GM04504 (cell line): Measurements from ENCODE around the gene TOP2A.

Source experiments
- DNase-seq: peaks from one replicate; pipeline ENCODE4 v3.0.0-alpha.2; 2012; ENCODE audit warnings: low read depth

The TOP2A gene, protein sequence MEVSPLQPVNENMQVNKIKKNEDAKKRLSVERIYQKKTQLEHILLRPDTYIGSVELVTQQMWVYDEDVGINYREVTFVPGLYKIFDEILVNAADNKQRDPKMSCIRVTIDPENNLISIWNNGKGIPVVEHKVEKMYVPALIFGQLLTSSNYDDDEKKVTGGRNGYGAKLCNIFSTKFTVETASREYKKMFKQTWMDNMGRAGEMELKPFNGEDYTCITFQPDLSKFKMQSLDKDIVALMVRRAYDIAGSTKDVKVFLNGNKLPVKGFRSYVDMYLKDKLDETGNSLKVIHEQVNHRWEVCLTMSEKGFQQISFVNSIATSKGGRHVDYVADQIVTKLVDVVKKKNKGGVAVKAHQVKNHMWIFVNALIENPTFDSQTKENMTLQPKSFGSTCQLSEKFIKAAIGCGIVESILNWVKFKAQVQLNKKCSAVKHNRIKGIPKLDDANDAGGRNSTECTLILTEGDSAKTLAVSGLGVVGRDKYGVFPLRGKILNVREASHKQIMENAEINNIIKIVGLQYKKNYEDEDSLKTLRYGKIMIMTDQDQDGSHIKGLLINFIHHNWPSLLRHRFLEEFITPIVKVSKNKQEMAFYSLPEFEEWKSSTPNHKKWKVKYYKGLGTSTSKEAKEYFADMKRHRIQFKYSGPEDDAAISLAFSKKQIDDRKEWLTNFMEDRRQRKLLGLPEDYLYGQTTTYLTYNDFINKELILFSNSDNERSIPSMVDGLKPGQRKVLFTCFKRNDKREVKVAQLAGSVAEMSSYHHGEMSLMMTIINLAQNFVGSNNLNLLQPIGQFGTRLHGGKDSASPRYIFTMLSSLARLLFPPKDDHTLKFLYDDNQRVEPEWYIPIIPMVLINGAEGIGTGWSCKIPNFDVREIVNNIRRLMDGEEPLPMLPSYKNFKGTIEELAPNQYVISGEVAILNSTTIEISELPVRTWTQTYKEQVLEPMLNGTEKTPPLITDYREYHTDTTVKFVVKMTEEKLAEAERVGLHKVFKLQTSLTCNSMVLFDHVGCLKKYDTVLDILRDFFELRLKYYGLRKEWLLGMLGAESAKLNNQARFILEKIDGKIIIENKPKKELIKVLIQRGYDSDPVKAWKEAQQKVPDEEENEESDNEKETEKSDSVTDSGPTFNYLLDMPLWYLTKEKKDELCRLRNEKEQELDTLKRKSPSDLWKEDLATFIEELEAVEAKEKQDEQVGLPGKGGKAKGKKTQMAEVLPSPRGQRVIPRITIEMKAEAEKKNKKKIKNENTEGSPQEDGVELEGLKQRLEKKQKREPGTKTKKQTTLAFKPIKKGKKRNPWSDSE (N-terminal part only)

DNA sequence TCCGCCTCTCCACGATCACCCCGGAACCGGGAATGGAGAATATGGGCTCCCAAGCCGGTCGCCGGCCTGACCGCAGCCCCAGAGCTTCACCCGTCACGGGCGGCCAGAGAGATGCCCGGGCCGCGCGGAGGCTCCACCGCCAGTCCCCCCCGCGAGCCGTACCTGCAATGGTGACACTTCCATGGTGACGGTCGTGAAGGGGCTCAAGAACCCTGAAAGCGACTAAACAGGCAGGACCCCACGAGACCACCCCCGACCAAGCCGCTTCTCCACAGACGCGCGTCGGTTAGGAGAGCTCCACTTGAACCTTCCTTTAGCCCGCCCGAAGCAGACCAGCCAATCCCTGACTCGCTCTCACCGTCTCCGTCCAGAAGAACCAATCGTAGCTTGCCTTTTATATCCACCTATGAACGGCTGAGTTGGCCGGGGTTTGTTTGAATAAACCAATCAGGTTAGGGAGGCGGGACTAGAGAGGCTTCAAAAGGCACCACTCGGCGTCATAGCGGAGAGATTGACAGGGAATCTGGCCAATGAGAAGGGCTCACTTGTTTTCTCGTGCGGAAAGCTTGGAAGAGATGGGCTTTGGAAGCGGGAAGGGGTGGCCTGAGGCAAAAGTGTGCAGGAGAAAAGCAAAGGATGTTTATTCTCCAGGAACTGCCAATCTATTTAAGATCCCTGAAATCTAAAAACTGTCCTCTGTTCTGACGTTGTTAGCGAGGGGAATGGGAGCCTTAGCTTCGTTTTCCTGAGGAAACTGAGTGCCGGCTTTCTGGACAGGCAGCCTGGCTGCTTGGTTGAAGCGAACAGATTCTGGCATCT is at the start of gene TOP2A:
TSS of gene TOP2A (minus strand) at position 288 of the 819 bp plus-strand sequence. CDS start at position 183, 105 bp downstream.
- peak; percentile 100 for DNase-seq

GRCh38 chr17:40467281-40467867 is 49.7 kb upstream of the TOP2A start:
- DNase-seq = no peak

DNA sequence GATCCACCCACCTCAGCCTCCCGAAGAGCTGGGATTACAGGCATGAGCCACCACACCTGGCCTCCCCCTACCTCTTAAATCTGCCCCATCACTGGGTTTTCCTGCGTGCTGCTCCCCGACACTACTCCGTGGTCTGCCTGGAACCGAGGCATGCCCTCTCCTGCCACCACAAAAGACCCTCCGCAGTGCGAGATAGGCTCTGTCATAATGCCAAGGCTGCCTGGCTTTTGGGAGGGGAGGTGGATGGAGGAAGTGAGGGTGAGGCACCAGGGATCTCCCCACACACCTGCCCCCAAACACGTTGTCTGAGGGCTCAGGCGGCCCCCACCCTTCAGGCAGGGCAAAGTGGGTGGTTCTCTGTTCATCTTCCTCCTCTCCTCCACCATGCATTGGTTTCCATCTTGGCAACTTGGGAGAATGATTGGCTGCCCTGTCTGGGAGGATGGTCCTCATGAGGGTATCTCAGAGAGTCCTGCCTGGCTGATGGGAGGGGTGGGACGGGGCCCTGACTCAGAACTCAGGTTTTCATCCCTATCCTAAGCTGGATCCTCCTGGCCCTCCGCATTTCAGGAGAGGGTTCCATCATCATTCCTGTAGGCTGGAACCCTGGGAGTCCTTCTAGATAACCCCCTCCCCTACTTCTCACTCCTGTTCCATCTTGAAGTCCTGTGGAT is 48.7 kb upstream of the TOP2A start:
- no peak for DNase-seq

DNA sequence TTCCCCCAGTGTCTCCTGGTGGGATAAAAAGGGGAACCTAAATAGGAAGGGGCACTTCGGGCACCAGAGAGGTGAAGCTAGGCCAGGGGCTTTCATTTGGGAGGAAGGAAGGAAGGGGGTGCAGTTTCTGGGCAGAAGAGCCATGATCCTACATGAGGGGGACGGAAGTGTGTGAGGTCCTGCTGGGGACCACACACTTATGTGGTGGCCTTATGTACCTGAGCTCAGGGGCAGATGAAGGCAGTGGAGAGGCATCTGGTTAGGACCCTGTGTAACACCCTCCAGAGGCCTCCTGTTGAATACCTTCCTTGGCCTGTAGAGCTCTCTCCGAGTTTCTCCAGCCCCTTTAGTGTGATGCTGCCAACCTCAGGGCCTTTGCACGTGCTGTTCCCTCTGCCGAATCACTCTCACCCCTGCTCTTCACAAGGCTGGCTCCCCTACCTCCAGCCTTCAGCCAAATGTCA is 46.7 kb upstream of the TOP2A start:
- DNase-seq = no peak

DNA sequence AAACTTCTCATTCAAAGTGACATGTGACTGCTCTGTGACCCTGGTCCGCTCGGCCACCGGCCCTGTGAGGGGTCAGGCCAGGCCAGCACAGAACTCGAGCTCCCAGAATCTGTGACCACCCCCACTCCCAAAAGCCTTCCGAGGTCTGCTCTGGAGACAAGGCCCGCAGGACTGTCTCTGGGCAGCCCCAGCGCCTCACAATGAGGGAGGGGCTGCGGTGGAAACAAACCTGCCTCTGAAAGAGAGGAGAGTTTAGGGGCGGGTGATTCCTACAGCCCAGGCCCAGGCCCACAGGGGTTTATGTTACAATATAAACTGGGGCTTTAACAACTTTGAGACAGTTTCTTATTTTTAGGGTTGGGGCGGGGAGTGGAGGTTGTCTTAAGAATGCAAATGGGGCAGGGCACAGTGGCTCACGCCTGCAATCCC is 45.4 kb upstream of the TOP2A start:
- no peak for DNase-seq

DNA sequence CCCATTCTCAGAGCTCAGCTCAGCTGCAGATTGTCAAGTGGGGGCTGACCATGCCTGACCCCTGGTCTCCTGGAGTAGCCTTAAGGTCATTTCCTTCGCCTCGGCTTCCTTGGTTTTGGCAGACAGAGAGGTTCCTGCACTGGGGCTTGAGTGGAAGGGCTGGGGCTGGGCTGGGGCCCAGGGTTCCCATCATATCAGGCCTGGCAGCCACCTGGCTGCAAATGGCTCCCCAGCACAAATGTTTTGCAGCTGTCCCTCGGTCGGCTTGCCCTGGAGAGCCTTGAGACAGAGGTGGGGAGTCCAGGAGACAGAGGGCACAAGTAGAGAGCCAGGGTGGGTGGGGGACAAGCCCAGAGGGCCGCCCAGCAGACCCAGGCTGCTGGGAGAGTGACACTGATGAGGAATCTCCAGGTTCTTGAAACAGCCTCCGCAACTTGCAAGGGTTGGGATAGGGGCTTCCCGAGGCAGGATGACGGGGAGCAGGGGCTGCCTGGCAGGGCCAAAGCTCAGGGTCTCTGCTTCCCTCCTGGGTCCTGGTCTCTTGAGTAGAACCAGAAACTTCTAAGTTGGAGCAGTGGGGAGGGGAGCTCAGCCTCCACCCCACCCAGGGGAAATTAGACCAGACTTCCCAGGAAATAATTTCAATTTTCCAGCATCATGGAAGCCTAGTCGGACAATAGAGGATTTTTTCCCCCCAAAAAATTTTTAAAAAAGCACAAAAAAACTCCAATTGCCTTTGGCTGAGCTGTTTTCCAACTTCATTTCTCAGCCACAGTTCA is 44.8 kb upstream of the TOP2A start:
- DNase-seq = no peak

- no peak for DNase-seq
These were observed 44.1 kb upstream of the TOP2A start for GRCh38 chr17:40461732-40462342.

GRCh38 chr17:40460968-40461731 is 43.5 kb upstream of the TOP2A start:
- DNase-seq = no peak

DNA sequence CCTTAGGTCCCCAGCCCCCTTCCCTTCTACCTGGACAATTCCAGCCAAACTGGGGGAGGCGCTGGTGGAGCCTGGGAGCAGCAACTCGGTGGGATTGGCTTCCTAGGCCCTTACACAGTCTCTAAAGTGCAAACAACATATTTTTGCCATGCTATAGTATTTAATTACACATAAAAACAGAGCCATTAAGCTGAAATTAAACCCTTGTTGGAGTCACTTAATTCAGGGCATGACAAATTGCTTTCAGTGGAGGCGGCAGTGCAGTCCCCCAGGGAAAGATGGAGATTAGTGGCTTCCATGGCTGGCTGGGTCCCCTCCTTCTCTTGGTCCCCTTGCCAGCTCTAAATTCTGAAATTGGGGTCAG is 42.9 kb upstream of the TOP2A start:
- no peak for DNase-seq

- no peak for DNase-seq
These were observed 42.2 kb upstream of the TOP2A start for GRCh38 chr17:40459636-40460603.

DNA sequence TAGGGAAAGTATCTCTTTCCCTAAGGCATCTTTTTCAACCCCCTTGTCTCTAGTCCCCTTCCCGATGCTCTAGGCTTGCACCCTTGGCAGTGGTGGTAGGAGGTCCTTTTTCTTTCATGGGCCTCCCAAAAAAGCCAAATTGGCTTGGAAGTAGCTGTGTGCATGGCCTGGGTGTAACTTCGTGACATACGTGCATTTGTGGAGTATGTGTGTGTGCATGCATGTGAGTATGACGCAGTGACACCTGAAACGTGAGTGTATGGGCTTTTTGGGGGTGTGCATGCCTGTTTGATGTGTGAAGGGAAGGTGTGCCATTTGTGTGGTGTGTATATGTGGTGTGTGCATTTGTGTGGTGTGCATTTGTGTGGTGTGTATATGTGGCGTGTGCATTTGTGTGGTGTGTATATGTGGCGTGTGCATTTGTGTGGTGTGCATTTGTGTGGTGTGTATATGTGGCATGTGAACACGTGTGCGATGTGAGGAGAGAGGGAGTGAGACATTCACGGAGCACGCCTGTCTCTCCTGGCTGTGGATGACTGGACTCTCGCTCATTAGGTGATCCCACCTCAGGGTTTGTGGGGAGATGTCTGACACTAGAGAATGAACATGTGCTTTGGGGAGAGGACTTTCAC is 41.3 kb upstream of the TOP2A start:
- DNase-seq = no peak

DNA sequence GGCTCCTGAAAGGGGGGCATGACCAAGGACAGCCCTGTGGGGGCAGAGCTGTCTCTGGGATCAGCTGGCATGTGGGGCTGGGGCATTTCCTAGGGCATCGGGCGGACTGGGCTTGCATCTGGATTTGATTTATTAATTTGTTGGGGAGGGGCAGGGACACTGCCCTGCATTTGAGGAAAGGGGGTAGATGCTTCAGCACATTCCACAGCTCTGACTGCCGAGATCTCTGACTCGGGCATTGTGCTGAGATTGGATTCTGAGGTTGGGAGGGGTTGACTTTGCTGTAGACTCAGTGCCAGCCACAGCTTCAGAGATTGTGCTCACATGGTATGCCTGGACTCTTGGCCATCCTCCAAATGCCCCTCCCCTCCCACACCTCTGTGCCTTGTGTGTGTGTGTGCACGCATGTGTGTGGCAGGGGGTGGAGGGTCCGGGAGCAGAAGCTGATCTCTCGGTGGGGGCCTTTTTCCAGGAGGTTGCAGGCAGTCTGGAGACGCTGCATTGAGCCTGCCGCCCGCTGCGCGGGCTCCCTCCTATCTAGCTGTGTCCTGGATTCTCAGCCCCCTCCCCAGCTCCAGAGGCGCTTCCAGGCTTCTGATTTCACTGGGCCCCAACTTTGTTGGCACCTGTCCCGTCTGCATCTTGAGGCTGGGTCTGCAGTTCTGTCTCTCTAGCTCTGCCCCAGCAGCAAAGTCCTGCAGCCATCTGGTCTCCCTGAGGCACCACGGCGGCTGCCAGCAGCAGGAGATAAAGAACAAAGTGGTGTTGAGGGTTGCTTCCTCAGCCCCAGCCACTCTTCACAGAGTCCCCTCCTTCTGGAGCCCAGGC is 40.5 kb upstream of the TOP2A start:
- peak; percentile 74 for DNase-seq

DNA sequence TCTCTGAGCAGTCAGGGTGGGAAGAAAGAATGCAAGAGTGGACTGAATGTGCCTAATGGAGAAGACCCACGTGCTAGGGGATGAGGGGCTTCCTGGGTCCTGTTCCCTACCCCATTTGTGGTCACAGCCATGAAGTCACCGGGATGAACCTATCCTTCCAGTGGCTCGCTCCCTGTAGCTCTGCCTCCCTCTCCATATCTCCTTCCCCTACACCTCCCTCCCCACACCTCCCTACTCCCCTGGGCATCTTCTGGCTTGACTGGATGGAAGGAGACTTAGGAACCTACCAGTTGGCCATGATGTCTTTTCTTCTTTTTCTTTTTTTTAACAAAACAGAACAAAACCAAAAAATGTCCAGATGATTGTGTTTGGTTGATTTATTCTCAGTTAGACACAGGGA is 39.7 kb upstream of the TOP2A start:
- no peak for DNase-seq

GRCh38 chr17:40456396-40456951 is 38.8 kb upstream of the TOP2A start:
- no peak for DNase-seq

- no peak for DNase-seq
These were observed 36.9 kb upstream of the TOP2A start for GRCh38 chr17:40454613-40454995.
